Nephron (organoid): Measurements from ENCODE around the gene MBOAT7.
"Not testable (repeated sequence)": the region's sequence is repeated elsewhere in the genome, so short reads cannot be mapped to it uniquely, and the experiment has no call there.

Experiments
- H3K27ac Mint-ChIP-seq, 3 experiments: 2 replicates each; pipeline ENCODE4 v1.8.0; 2020; ENCODE audit warnings: mixed read lengths in 3 of 3, mild to moderate bottlenecking in 2 of 3, moderate library complexity in 1 of 3
- H3K27me3 Mint-ChIP-seq: 2 replicates; pipeline ENCODE4 v1.8.0; 2021; ENCODE audit warnings: low read depth, mild to moderate bottlenecking, moderate library complexity, mixed read lengths
- H3K36me3 Mint-ChIP-seq: 2 replicates; pipeline ENCODE4 v1.8.0; 2020; ENCODE audit warnings: low read depth, mixed read lengths
- H3K4me1 Mint-ChIP-seq: 2 replicates; pipeline ENCODE4 v1.8.0; 2020; ENCODE audit warnings: mixed read lengths
- H3K4me3 Mint-ChIP-seq, 3 experiments: 2 replicates each; pipeline ENCODE4 v1.8.0; 2020; ENCODE audit warnings: mild to moderate bottlenecking in 3 of 3, mixed read lengths in 3 of 3, moderate library complexity in 2 of 3
- H3K9me3 Mint-ChIP-seq: 2 replicates; pipeline ENCODE4 v1.8.0; 2020; ENCODE audit warnings: mixed read lengths
- TF ChIP-seq, protein P1 (sequence below), 3 experiments: fragments of 200-600 bp; sonication (generic); IDR thresholded peaks; one replicate each; pipeline ENCODE4 v1.5.0; 2021; ENCODE audit warnings: antibody characterized with exemption in 3 of 3; ENCODE audit not compliant: unreplicated experiment in 3 of 3

Gene MBOAT7

GRCh38 chr19:54189145-54189734 is at the start of gene MBOAT7:
Gene MBOAT7 (minus strand): TSS chr19:54189580. CDS start chr19:54188508, 1,072 bp downstream.
- Mint-ChIP-seq H3K4me3 (peak within 1 kb of the TSS; percentile 91 to 97 (median 95)), H3K9me3 (no peaks in the 10 kb centered on the region)

DNA sequence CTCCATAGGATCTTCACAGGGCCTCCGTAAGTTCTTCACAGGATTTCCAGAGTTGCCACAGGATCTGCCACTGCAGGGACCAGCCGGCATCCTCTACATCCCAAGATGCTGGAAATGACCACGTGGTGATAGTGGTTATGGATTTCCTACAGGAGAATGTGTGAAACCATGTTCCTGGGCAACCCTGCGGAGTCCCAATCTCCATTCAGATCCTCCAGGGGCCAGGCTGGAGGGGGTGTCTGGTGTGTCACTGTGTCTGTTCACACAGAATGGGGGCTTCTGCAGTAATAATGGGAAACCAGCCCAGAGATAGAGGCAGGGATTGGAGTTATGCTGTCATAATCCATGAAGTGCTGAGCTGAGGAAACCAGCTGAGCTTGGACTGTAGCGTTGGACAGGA is 44.6 kb upstream of the MBOAT7 start:
- Mint-ChIP-seq H3K4me1 (no peaks in the 10 kb centered on the region), H3K9me3 (peaks cover 16% of the 10 kb centered on the region), H3K27ac (no peak overlapping the region), H3K27me3 (peaks cover 40% of the 10 kb centered on the region), H3K4me3 (no peak overlapping the region), H3K36me3 (no peaks in the 10 kb centered on the region)
- TF ChIP-seq, protein P1, sequence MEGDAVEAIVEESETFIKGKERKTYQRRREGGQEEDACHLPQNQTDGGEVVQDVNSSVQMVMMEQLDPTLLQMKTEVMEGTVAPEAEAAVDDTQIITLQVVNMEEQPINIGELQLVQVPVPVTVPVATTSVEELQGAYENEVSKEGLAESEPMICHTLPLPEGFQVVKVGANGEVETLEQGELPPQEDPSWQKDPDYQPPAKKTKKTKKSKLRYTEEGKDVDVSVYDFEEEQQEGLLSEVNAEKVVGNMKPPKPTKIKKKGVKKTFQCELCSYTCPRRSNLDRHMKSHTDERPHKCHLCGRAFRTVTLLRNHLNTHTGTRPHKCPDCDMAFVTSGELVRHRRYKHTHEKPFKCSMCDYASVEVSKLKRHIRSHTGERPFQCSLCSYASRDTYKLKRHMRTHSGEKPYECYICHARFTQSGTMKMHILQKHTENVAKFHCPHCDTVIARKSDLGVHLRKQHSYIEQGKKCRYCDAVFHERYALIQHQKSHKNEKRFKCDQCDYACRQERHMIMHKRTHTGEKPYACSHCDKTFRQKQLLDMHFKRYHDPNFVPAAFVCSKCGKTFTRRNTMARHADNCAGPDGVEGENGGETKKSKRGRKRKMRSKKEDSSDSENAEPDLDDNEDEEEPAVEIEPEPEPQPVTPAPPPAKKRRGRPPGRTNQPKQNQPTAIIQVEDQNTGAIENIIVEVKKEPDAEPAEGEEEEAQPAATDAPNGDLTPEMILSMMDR (IDR thresholded peaks at IDR 0.05; ENCODE audit: unreplicated experiment in 3 of 3): no peak

More at GRCh38 chr19:54189145-54189734, at the start of gene MBOAT7:
- peak within 1 kb of the TSS; percentile 96 to 99 (median 99) for H3K27ac Mint-ChIP-seq
- peaks cover 3% of the 10 kb centered on the region for H3K27me3 Mint-ChIP-seq
- H3K4me1 Mint-ChIP-seq: peaks cover 26% of the 10 kb centered on the region
- TF ChIP-seq, protein P1 (IDR thresholded peaks at IDR 0.05; ENCODE audit: unreplicated experiment in 3 of 3): peak; percentile 21 to 29 (median 28)
- H3K36me3 Mint-ChIP-seq: peaks cover 33% of the 10 kb centered on the region

DNA sequence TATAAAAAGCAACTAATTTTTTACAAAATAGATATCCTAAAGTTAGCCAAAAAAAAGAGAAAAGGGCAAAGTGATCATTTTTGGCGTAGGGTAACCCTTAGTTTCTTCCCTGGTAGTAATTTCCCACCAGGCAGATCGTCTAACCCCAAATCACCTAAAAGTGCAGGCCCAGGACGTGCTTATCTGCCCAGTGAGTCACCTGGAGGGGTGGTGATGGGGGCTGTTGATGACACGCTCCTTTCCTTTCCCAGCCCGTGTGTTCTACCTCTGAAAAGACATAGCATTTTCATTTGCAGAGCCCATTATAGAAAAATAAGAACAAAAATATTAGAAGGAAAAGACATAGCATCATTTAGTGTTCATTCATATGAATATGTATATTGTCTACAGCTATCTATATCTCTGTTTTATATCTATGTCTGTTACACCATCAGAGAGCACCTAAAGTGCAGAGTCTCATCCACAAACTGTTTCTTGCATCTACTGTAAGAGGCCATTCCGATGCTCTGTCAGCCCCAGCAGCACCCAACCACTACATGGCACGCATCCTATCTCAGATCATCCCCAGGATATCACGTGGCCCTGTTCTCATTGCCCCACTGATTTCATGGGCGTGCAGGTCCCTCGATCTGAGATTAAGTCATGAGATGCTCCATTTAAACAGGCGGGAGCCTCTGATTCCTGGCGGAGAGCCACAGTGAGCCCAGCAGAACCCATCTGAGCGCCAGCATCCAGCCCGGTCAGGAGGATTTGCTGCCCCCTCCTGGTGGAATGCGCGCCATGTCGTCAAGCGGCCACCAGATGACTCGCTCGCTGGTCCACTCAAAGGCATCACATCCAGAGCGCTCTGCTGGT is 41.9 kb upstream of the MBOAT7 start:
- H3K4me1 Mint-ChIP-seq: no peaks in the 10 kb centered on the region
- no peak overlapping the region for H3K4me3 Mint-ChIP-seq
- H3K9me3 Mint-ChIP-seq: peaks cover 25% of the 10 kb centered on the region
- H3K36me3 Mint-ChIP-seq: peaks cover 4% of the 10 kb centered on the region
- H3K27ac Mint-ChIP-seq: no peak overlapping the region
- H3K27me3 Mint-ChIP-seq: peaks cover 38% of the 10 kb centered on the region
- TF ChIP-seq, protein P1 (IDR thresholded peaks at IDR 0.05; ENCODE audit: unreplicated experiment in 3 of 3): peak; percentile 94 to 98 (median 98)

GRCh38 chr19:54230031-54230430 is 40.7 kb upstream of the MBOAT7 start:
- Mint-ChIP-seq H3K27me3 (peaks cover 38% of the 10 kb centered on the region), H3K4me3 (no peak overlapping the region), H3K4me1 (no peaks in the 10 kb centered on the region), H3K9me3 (peaks cover 22% of the 10 kb centered on the region), H3K27ac (no peak overlapping the region), H3K36me3 (peaks cover 4% of the 10 kb centered on the region)
- TF ChIP-seq, protein P1 (IDR thresholded peaks at IDR 0.05; ENCODE audit: unreplicated experiment in 3 of 3): no peak

GRCh38 chr19:54229146-54229545 is 39.8 kb upstream of the MBOAT7 start:
- TF ChIP-seq, protein P1 (IDR thresholded peaks at IDR 0.05; ENCODE audit: unreplicated experiment in 3 of 3): no peak
- H3K4me3 Mint-ChIP-seq: no peak overlapping the region
- H3K27ac Mint-ChIP-seq: no peak overlapping the region
- H3K27me3 Mint-ChIP-seq: peaks cover 42% of the 10 kb centered on the region
- peaks cover 4% of the 10 kb centered on the region for H3K36me3 Mint-ChIP-seq
- H3K9me3 Mint-ChIP-seq: peaks cover 14% of the 10 kb centered on the region
- no peaks in the 10 kb centered on the region for H3K4me1 Mint-ChIP-seq

DNA sequence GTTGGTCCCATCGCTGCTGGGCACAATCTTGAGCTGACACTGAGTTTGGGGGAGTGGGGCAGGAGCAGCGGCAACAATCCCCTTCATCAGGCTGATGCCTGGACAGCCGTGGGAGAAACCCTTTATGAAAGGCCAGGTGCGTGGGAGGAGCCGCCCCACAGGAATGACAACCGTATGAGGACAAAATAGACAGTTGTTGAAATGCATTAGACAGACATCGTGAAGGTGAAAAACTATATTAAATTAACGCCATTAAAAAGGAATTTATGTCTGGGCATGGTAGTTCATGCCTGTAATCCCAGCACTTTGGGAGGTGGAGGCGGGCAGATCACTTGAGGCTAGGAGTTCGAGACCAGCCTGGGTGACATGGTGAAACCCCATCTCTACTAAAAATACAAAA is 35.2 kb upstream of the MBOAT7 start:
- H3K4me1 Mint-ChIP-seq, H3K36me3 Mint-ChIP-seq, H3K27ac Mint-ChIP-seq, H3K4me3 Mint-ChIP-seq: not testable (repeated sequence)
- Mint-ChIP-seq H3K9me3 (peaks cover 13% of the 10 kb centered on the region), H3K27me3 (peaks cover 17% of the 10 kb centered on the region)

DNA sequence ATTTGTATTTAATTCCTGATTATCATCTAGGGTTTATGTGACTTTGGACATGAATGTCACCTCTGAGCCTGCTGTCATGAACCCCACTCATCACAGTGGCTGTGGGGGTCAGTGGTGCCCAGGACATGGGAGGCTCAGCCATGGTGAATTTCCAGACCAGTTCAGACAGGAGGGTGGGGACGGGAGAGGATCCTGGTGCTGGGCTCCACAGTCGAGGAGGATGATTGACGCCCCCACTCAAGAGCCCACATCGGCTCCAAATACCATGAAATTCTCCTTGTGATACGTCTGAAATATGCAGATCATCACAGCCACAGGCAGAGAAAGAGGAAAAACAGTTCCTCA is 34.5 kb upstream of the MBOAT7 start:
- not testable (repeated sequence) for H3K9me3 Mint-ChIP-seq, H3K27ac Mint-ChIP-seq, H3K4me1 Mint-ChIP-seq, H3K4me3 Mint-ChIP-seq, H3K36me3 Mint-ChIP-seq
- H3K27me3 Mint-ChIP-seq: peaks cover 13% of the 10 kb centered on the region

DNA sequence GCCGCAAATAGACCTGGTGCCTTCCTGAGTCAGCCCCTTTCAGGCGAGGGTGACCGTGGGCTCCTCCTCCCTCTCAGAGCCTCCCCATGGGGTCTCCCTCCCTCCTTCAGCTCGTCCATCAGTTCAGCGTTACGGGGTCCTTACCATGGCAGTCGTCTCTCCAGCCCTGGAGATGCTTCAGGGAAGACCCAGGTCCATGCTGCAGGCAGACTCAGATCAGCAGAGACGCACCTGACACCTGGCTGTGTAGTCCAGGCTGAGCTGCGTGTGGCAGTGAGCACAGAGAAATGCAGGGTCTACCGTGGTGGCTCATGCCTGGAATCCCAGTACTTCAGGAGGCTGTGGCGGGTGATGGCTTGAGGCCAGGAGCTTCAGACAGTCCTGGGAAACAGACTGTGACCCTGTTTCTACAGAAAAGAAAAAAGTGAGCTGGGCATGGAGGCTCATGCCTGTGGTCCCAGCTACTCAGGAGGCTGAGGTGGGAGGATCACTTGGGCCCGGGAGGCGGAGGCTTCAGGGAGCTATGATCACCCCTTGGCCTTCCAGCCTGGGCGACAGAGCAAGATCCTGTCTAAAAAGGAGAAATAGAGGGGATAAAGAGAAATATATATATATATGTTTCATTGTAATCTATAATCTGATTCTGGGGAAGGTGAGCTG is 34.0 kb upstream of the MBOAT7 start:
- not testable (repeated sequence) for H3K4me1 Mint-ChIP-seq, H3K9me3 Mint-ChIP-seq, H3K27ac Mint-ChIP-seq, H3K36me3 Mint-ChIP-seq, H3K4me3 Mint-ChIP-seq
- H3K27me3 Mint-ChIP-seq: peaks cover 13% of the 10 kb centered on the region
